HL-60 (cell line): ENCODE data around the gene IQSEC1.

ENCODE experiments used
- GABPA ChIP-seq: IDR thresholded peaks from 2 replicates; pipeline ENCODE4 v1.6.1; 2012; ENCODE audit warnings: low read depth
- TF ChIP-seq, protein P1 (sequence below): IDR thresholded peaks from one replicate; pipeline ENCODE4 v1.5.1; 2011; ENCODE audit warnings: low read length, control low read depth, inconsistent platforms; ENCODE audit not compliant: insufficient read depth

DNA sequence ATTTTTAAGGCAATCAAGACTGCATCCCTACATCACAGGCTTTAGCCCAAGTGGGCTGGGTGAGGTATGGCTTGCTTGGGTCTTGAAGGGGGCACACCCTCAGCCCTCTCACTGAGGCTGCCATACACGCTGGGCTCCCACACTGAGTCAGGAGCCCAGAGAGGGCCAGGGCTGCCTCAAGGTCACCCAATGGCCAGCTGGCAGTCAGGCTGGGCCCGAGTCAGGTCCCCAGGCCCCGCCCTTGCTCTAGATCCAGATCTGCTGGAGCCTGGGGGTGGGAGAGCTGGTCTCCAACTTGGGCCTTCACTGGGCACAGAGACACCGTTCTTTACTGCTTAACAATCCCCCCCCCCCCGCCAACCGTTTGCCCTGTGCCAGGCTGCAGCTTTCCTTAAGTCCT is 88.1 kb downstream of the IQSEC1 start:
- TF ChIP-seq GABPA, result no peak
- TF ChIP-seq, protein P1, sequence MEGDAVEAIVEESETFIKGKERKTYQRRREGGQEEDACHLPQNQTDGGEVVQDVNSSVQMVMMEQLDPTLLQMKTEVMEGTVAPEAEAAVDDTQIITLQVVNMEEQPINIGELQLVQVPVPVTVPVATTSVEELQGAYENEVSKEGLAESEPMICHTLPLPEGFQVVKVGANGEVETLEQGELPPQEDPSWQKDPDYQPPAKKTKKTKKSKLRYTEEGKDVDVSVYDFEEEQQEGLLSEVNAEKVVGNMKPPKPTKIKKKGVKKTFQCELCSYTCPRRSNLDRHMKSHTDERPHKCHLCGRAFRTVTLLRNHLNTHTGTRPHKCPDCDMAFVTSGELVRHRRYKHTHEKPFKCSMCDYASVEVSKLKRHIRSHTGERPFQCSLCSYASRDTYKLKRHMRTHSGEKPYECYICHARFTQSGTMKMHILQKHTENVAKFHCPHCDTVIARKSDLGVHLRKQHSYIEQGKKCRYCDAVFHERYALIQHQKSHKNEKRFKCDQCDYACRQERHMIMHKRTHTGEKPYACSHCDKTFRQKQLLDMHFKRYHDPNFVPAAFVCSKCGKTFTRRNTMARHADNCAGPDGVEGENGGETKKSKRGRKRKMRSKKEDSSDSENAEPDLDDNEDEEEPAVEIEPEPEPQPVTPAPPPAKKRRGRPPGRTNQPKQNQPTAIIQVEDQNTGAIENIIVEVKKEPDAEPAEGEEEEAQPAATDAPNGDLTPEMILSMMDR, result no peak
